Activated CD8-positive, alpha-beta memory T cell treated with anti-CD3 and anti-CD28 coated beads for 24 hours (primary cell): Measurements from ENCODE around the gene SLC9A9.
"Not testable (repeated sequence)": the region's sequence is repeated elsewhere in the genome, so short reads cannot be mapped to it uniquely, and the experiment has no call there.

Experiments used
- DNase-seq: peaks from one replicate; pipeline ENCODE4 v3.0.0-alpha.2; 2020

The SLC9A9 gene

GRCh38 chr3:143535994-143536784, 312.1 kb downstream of the SLC9A9 start:
- DNase-seq: no peak

- no peak for DNase-seq
These were observed 314.9 kb downstream of the SLC9A9 start for GRCh38 chr3:143533391-143533790.

- no peak for DNase-seq
These were observed 316.2 kb downstream of the SLC9A9 start for GRCh38 chr3:143532091-143532490.

GRCh38 chr3:143531101-143531500, 317.2 kb downstream of the SLC9A9 start:
- no peak for DNase-seq

GRCh38 chr3:143529798-143530197, 318.5 kb downstream of the SLC9A9 start:
- DNase-seq: no peak

GRCh38 chr3:143529018-143529478, 319.2 kb downstream of the SLC9A9 start:
- no peak for DNase-seq

GRCh38 chr3:143526011-143526545, 322.2 kb downstream of the SLC9A9 start:
- DNase-seq: no peak

- no peak for DNase-seq
These were observed 322.9 kb downstream of the SLC9A9 start for GRCh38 chr3:143525408-143525807.

GRCh38 chr3:143521803-143522202, 326.5 kb downstream of the SLC9A9 start:
- DNase-seq: no peak

- not testable (repeated sequence) for DNase-seq
These were observed 331.1 kb downstream of the SLC9A9 start for GRCh38 chr3:143517131-143517530.

- DNase-seq: no peak
These were observed 333.4 kb downstream of the SLC9A9 start for GRCh38 chr3:143514874-143515273.

GRCh38 chr3:143514109-143514508, 334.2 kb downstream of the SLC9A9 start:
- DNase-seq: no peak

GRCh38 chr3:143511174-143511879, 336.9 kb downstream of the SLC9A9 start:
- no peak for DNase-seq

GRCh38 chr3:143510601-143511000, 337.7 kb downstream of the SLC9A9 start:
- no peak for DNase-seq

- DNase-seq: no peak
These were observed 340.3 kb downstream of the SLC9A9 start for GRCh38 chr3:143507735-143508580.

GRCh38 chr3:143506190-143506589, 342.1 kb downstream of the SLC9A9 start:
- no peak for DNase-seq

GRCh38 chr3:143503325-143503885, 344.9 kb downstream of the SLC9A9 start:
- DNase-seq: no peak

- DNase-seq: no peak
These were observed 346.2 kb downstream of the SLC9A9 start for GRCh38 chr3:143502081-143502480.

GRCh38 chr3:143497382-143497781, 350.9 kb downstream of the SLC9A9 start:
- DNase-seq: no peak

GRCh38 chr3:143496191-143496590, 352.1 kb downstream of the SLC9A9 start:
- DNase-seq: no peak

GRCh38 chr3:143495527-143495926, 352.7 kb downstream of the SLC9A9 start:
- DNase-seq: no peak

GRCh38 chr3:143486611-143487010, 361.7 kb downstream of the SLC9A9 start:
- no peak for DNase-seq
